Osteocyte (in vitro differentiated cells): Measurements from ENCODE around the gene WNT9B. TPM values are rescaled to one million over a fixed set of nuclear protein-coding genes. Genes with fewer than 3 reads are reported as not detected.

ENCODE experiments used
- DNase-seq: peaks from one replicate; pipeline ENCODE4 v3.0.0; 2021; ENCODE audit warnings: mixed read lengths; ENCODE audit not compliant: unreplicated experiment; ENCODE audit errors: extremely low spot score
- H3K27ac Mint-ChIP-seq: one replicate; pipeline ENCODE4 v1.8.0; 2021; ENCODE audit warnings: mild to moderate bottlenecking, mixed read lengths; ENCODE audit not compliant: unreplicated experiment
- H3K27me3 Mint-ChIP-seq: one replicate; pipeline ENCODE4 v1.8.0; 2021; ENCODE audit warnings: mixed read lengths; ENCODE audit not compliant: unreplicated experiment
- H3K36me3 Mint-ChIP-seq: one replicate; pipeline ENCODE4 v1.8.0; 2021; ENCODE audit warnings: mixed read lengths; ENCODE audit not compliant: unreplicated experiment
- H3K4me1 Mint-ChIP-seq: one replicate; pipeline ENCODE4 v1.8.0; 2021; ENCODE audit warnings: mixed read lengths; ENCODE audit not compliant: unreplicated experiment
- H3K4me3 Mint-ChIP-seq: one replicate; pipeline ENCODE4 v1.8.0; 2021; ENCODE audit warnings: mild to moderate bottlenecking, moderate library complexity, mixed read lengths; ENCODE audit not compliant: unreplicated experiment
- H3K9me3 Mint-ChIP-seq: one replicate; pipeline ENCODE4 v1.8.0; 2021; ENCODE audit warnings: mixed read lengths; ENCODE audit not compliant: unreplicated experiment
- total RNA-seq: library from RNA; stranded (reverse); gene quantifications from 2 replicates; pipeline ENCODE4 v1.2.1, GENCODE V29; 2021
- TF ChIP-seq, protein P1 (sequence below): fragments of 200-600 bp; sonication (generic); IDR thresholded peaks from 2 replicates; pipeline ENCODE4 v1.5.0; 2021; ENCODE audit warnings: antibody characterized with exemption, mild to moderate bottlenecking, moderate library complexity

WNT9B gene
- total RNA-seq, 1 donor from 2014 or later = not detected

DNA sequence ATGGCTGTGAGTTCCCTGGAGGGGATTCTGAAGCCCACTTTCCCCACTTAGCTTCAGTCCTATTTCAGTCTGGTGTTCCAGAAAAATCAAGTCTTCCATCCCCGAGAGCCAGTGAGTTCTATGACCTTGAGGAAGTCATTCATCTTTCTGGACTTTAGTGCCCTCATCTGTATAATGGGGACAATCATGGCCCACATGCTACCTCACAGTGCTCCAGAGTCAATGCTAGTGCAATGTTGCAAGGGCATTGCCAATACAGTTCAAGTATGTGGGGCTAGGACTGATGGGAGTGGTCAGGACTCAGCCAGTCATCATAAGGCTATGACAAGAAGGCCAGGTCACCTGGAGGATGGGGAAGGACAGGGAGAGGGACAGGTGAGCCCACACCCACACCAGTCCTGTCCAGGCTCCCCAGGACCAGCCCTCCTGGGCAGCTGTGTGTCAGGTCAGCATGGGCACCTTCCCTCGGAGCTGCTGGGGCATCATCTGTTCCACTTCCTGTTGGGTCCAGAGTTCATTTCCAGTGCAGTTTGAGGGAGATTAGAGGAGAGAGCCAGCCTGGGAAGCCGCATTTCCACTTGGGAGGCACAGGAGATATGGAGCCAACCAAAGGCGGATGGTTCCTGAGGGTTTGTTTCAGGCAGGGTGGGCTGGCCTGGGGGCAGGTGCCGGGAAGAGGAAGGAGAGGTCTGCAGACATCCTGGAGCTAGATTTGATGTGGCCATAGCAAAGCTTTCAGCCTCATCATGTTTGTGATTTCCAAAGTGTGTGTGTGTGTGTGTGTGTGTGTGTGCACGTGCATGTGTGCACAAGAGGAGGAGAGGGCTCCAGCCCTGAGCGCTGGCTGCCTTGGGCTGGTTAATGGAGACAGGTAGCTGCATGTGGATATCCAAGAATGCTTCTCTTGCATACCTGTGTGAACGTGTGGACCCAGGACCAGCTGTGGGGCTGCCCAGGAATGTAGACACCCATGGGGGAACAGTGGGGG is 3.9 kb upstream of the WNT9B start:
- TF ChIP-seq, protein P1, sequence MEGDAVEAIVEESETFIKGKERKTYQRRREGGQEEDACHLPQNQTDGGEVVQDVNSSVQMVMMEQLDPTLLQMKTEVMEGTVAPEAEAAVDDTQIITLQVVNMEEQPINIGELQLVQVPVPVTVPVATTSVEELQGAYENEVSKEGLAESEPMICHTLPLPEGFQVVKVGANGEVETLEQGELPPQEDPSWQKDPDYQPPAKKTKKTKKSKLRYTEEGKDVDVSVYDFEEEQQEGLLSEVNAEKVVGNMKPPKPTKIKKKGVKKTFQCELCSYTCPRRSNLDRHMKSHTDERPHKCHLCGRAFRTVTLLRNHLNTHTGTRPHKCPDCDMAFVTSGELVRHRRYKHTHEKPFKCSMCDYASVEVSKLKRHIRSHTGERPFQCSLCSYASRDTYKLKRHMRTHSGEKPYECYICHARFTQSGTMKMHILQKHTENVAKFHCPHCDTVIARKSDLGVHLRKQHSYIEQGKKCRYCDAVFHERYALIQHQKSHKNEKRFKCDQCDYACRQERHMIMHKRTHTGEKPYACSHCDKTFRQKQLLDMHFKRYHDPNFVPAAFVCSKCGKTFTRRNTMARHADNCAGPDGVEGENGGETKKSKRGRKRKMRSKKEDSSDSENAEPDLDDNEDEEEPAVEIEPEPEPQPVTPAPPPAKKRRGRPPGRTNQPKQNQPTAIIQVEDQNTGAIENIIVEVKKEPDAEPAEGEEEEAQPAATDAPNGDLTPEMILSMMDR = no peak
- H3K4me1 Mint-ChIP-seq = peaks cover 11% of the 10 kb centered on the region
- no peaks in the 10 kb centered on the region for H3K9me3 Mint-ChIP-seq
- H3K4me3 Mint-ChIP-seq = no peak overlapping the region
- no peaks in the 10 kb centered on the region for H3K36me3 Mint-ChIP-seq
- no peak for DNase-seq
- H3K27ac Mint-ChIP-seq = no peak overlapping the region
- H3K27me3 Mint-ChIP-seq = peaks cover 72% of the 10 kb centered on the region

DNA sequence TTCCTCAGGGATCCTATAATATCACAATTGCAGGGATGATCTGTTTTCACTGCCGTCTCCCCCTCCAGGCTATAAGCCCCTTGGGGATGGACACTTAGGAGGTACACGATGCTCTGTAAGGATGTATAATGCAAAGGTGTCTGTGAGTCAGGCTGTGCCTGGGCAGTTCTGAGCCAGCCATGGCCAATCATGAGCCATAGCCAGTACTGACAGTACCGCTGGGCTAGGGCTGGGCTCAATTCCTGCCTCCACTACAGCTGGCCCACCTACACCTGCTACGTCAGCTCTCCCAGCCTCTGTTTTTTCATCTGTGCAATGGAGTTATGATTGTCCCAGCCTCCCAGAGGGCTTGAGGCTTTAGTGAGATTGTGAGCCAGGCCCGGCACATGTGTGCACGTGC is 2.8 kb upstream of the WNT9B start:
- TF ChIP-seq, protein P1 = no peak
- Mint-ChIP-seq H3K36me3 (no peaks in the 10 kb centered on the region), H3K4me3 (no peak overlapping the region), H3K4me1 (peaks cover 11% of the 10 kb centered on the region), H3K27ac (no peak overlapping the region), H3K27me3 (peaks cover 71% of the 10 kb centered on the region), H3K9me3 (no peaks in the 10 kb centered on the region)
- DNase-seq = no peak

DNA sequence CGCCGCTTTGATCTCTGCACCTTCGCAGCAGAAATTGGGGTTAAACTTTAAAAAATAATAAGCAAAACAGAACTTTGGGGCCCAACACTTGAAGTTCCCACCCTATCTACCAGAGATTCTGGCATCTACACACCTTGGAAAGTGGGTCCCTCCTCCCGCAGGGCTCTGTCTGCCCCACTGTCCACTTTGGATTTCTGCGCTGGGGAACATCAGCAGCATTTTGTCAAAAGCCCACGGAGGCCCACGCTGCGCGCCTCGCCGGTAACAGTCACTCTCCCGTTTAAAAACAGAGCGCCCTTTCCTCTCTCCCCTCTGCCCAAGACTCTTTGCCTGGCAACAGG is 725 bp upstream of the WNT9B start:
- DNase-seq = no peak
- Mint-ChIP-seq H3K9me3 (no peaks in the 10 kb centered on the region), H3K4me1 (peaks cover 11% of the 10 kb centered on the region), H3K27me3 (peaks cover 74% of the 10 kb centered on the region), H3K4me3 (peak overlapping the region; percentile 58), H3K36me3 (no peaks in the 10 kb centered on the region), H3K27ac (no peak overlapping the region)
- TF ChIP-seq, protein P1 = no peak

DNA sequence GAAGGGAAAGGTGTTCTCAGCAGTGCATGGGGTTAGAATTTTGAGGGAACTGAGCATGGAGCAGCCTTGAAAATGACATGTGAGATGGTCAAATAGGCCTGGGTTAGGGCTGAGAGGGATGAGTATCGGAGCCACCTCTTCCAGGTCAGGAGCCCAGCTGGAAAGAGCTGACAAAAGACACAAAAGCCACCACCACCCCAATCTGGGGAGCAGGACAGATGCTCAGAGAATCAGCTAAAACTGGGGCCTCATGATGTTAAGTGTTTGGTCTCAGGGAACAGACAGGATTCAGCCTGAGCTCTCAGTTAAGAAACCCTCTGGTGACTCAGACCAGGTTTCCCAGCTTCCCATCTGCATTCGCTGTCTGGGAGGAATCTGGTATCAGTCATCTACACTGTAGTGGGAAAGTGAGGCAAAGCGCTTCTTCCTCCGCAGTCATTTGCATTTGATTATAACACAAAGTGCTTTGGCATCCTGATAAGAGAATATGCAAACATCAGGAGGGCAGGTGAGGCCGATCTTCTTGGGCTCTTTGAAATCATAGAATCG is 2.6 kb downstream of the WNT9B start:
- no peak for DNase-seq
- Mint-ChIP-seq H3K9me3 (no peaks in the 10 kb centered on the region), H3K27ac (no peak overlapping the region), H3K36me3 (no peaks in the 10 kb centered on the region), H3K27me3 (peaks cover 57% of the 10 kb centered on the region), H3K4me1 (peaks cover 11% of the 10 kb centered on the region), H3K4me3 (no peak overlapping the region)
- TF ChIP-seq, protein P1 = no peak

DNA sequence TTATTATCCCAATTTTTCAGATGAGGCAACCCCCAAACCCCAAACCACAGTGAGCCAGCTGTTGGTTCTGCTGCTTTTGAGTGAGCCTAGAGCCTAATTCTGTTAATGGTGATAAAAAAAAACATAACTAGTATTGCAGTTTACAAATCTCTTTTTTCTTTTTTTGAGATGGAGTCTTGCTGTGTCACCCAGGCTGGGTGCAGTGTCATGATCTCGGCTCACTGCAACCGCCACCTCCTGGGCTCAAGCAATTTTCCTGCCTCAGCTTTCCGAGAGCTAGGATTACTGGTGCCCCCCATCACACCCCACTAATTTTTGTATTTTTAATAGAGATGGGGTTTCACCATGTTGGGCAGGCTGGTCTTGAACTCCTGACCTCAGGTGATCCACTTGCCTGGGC is 3.1 kb downstream of the WNT9B start:
- TF ChIP-seq, protein P1 = no peak
- Mint-ChIP-seq H3K9me3 (no peaks in the 10 kb centered on the region), H3K4me1 (peaks cover 11% of the 10 kb centered on the region), H3K27ac (no peak overlapping the region), H3K27me3 (peaks cover 54% of the 10 kb centered on the region), H3K4me3 (no peak overlapping the region), H3K36me3 (no peaks in the 10 kb centered on the region)
- DNase-seq = no peak
